Purkinje cell (primary cell): Measurements from ENCODE around the gene ZSCAN22. TPM values are rescaled to one million over a fixed set of nuclear protein-coding genes. Genes with fewer than 3 reads are reported as not detected.

Source experiments
- polyA plus RNA-seq: library from polyadenylated mRNA; unstranded; fragments of >200 nt; fragmentation: Nextera tagmentation; gene quantifications from 2 replicates; pipeline ENCODE4 v1.2.1, GENCODE V29; 2014

ZSCAN22 gene
- 0.51 TPM in 1 of 2 replicates, not detected in the other for polyA plus RNA-seq

DNA sequence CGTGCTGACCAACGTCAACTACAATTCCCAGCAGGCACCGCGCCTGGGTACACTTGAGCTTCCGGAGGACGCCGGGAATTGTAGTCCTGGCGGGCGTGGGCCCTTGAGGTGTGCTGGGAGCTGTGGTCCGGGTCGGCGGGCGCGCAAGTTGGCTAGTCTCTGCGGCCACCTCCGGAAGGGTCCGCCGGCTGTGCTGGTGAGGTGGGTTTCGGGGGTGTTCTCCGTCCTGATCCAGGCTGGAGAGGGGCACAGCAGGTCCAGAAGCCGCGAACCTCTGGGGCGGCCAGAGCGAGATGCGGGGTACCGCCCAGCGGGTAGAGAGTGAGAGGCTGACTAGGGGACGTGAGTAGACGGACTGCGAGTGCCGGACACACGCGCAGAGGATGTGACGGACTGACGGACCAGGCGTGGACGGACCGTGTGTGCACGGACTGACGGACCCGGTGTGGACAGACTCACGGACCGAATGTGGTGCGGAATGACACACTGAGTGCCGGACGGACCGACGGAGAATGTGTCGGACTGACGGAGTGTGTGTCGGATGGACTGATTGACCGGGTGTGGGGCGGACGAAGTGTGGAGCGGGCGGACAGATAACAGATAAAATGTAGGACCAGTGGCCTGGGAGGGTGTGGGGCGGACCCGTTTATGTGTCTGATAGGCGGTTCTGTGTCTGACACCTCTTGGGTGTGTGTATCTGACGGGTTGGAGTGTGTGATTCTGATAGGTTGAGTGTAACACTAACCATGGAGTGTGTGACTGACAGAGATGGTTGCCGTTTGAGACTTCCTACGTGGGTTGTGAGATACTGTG is at the start of gene ZSCAN22:
ZSCAN22 (plus strand) TSS at position 81 of the 813 bp plus-strand sequence. CDS start 7,809 bp downstream, outside the sequence.

DNA sequence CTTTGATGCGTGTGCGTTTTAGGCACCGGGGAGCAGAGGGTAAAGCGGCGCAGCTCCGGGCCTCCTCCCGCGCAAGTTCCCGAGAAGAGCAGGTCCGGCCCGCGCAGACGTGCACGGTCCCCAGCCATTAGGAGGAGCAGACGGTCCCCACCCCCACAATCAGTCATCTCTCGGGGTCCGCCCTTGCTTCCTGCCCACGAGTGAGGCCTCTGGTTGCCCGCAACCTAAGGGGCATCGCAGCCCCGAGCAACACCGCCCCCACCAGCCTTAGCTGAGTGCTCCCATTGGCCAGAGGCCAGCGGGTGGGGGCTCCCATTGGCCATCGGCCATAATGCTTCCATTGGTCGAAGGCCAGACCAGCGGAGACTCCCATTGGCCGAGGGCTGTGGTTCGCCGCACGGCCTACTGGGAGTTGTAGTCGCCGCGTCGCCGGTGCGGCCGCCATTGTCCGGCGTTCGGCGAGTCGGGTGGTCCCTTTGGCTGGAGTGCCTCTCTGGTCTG is 48.2 kb upstream of the ZSCAN22 start, which contains the start of gene ZNF8:
ZNF8 (plus strand) TSS at position 415 of the 501 bp plus-strand sequence. CDS start 127 bp downstream, outside the sequence.

DNA sequence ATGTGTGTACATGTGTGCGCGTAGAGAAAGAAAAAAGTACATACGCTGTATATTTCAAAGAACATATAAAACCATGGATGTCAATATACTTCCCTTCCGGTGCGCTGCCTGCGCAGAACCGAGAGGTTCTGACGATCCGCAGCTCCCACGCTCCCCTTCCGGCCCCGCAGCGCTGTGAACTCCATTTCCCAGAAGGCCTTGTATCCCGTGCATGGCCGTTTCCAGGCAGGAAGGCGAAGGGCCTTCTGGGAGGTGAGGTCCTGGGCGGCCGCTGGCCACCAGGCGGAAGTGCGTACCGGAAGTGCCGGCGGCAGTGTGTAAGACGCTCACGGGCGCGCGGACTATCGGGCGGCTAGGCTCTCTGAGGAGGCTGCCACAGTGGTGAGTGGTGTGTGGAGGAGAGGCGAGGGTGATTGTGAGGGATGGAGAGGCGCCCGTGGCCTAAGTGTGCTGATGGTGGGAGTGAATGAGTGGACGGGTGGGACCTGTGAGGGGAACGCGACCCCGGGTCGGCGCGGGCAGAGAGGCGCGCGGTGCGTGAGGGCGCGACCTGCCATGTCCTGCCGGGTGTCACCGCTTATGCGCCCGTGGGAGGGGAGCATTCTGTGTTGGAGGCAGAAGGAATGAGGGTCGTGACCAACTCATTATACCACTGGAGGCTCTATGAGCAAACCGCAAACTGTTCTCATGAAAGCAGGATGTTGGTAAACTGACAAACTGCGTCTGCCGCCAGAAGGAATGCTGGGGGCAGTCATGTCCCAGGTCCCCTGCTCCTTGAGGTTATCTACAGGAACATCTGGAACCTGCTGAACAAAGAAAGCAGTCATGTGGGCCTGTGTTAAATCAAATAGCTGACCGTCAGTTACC is 21.5 kb upstream of the ZSCAN22 start, which contains the start of gene ERVK3-1:
ERVK3-1 (plus strand) TSS at position 313 of the 867 bp plus-strand sequence. CDS start 6,792 bp downstream, outside the sequence.

DNA sequence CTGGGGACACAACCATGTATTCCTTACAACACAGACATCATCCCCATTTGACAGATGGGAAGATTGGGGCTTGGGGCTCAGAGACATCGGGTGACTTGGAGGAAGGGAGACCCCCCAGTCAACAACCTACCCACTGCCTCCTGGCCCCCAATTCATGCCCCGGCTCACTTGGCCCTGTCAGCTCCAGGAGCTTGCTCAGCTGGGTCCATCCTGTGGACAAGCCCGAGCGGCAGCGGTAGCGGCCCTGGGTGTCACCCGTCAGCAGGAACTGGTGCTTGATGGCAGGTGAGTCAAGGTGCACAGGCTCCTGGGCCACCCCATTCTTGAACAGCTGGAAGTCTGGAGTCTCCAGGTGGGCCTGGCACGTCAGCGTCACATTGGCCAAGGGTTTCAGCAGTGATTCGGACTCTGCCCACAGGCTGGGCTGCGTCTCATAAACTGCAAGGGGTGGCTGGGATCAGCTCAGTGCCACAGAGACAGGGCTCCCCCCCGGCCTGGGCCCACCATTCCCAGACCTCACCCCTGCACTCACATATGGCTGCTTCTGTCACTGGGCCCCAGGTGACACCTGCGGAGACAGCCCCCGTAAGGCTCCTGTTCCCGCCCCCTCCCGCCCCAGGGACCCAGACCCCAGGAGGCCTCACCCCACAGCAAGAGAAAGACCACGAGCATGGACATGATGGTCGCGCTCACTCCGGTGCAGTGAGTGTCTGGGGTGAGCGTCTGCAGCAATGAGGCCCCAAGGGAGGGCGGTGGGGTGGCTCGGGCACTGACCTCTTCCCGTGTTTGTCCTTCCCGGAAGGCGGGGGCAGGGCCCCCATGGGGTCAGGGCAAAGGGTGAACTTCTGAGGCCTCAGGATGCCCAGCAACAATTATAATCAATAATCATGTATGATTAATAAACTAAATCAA is 26.2 kb downstream of the ZSCAN22 start, which contains the start of gene A1BG:
A1BG (minus strand) TSS at position 733 of the 912 bp plus-strand sequence; CDS start at position 678, 55 bp downstream.

DNA sequence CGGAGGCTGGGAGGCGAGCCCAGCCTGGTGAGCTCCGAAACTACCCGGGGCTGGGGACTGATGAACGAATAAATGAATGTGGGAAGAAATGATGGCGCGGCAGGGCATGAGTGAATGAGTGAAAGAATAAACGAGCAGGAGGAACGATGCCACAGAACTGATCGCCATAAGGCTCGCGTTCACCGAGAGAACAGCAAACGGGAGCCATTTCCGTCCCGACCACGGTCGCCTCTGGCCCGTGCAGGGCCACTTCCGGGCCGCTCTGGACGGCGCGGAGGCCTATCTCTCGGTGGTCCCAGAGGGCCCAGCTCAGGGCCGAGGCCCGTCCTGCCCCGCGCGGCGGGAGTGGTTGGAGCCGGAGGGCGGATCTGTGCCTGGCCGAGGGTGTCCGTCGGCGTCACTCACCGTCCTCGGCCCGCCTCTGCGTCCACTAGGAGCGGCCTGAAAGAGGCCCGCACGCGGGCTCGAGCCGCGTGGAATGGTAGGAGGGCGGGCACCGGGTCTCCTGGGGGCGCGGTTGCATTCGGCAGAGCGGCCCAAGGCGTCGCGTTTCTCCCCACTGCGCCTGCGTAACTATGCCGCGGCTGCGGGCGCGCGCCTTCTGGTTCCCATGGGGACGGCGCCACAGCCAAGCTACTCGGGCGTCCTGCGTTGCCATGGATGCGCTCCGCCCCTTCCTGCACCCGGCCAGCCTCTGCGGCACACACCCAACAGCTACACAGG is 35.6 kb downstream of the ZSCAN22 start, which contains the start of gene ZNF497:
ZNF497 (minus strand) TSS at position 480 of the 723 bp plus-strand sequence. CDS start 5,116 bp downstream, outside the sequence.

DNA sequence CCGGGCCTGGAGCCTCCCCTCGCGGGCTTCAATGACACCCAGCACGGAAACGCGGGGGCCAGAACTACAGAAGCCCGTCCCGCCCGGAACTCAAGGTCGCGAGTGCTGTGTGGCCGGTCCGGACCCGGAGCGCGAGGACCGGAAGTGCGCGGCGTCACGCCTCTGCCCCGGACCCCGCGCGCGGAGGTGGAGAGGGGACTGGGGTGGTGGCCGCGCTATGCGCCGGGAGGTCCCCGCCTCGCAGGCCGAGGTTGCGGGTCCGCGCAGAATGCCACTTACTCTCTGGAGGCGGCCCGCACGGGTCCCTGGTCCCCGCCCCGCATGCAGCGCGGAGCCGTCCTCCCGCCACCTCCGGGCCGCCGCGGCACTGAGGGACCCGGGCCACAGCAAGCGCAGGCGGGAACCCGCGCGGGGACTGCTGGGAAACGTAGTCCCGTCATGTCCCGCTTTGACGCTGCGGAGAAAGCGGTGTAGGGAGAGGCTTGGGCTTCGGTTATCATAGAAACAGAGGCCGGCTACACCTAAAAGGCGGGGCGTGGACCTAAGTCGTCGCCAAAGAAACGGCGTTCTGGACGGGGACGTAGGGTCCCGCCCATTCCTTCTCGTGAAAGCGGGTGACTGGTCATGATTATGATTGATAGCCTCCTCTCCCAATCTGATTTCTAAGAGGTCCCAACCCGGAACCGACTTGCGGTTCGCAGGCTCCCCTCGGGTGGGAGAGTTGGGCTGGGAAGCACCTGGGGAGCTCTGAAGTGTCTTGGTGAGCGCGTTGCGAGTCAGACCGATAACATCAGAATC is 54.1 kb downstream of the ZSCAN22 start, which contains the start of gene ZNF837:
ZNF837 (minus strand) TSS at position 369 of the 798 bp plus-strand sequence. CDS start 11,698 bp downstream, outside the sequence.

DNA sequence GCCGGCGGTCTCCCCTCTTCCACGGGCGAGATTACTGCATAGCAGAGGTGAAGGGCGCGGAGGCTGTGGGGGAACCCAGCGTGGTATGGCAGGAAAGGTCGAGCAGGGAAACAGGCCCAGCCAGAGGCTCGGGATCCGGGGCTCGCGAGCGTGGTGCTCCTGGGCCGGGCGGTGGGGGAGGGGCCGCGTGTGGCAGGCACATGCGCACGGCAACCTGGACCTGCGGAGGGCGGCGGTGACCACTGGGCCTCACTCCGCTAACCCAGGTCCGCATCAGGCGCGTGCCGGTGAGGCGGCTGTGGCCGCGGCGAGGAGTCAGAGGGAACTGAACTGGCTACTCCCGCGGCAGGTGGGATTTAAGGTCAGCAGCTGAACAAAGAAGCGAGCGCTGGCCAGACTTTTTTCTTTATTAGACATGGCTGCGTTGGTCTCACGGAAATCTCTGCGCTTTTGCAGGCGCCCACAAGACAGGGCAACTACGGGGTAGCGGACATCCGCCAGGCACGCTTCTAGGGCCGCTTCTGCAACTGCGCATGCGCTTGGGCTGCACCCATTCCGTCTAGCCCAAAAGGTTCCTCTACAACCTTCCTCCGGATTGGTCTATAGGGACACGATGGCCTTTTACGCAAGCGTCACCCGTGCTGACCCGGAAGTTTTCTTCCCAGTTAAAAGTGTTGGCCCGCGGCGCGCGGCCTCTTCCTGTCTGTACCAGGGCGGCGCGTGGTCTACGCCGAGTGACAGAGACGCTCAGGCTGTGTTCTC is 60.0 kb downstream of the ZSCAN22 start, which contains the start of gene RPS5:
RPS5 (plus strand) TSS at position 694 of the 762 bp plus-strand sequence. CDS start 869 bp downstream, outside the sequence.

Other genes with a start within 250 kb of the ZSCAN22 start
- 24.8 and 26.1 TPM in 2 replicates for gene ZSCAN18, start 228.8 kb upstream of the ZSCAN22 start, polyA plus RNA-seq
- 2.5 and 2.9 TPM in 2 replicates for gene ZNF329, start 176.2 kb upstream of the ZSCAN22 start, polyA plus RNA-seq
- gene ZNF274, start 143.9 kb upstream of the ZSCAN22 start, polyA plus RNA-seq: 4.2 and 9.0 TPM in 2 replicates
- 18.3 and 31.5 TPM in 2 replicates for gene ZNF544, start 98.1 kb upstream of the ZSCAN22 start, polyA plus RNA-seq
- gene ZNF8, start 48.0 kb upstream of the ZSCAN22 start, polyA plus RNA-seq: 0.55 and 1.3 TPM in 2 replicates
- 113 and 115 TPM in 2 replicates for gene ERVK3-1, start 21.6 kb upstream of the ZSCAN22 start, polyA plus RNA-seq
- 0.66 TPM in 1 of 2 replicates, not detected in the other for gene A1BG, start 26.5 kb downstream of the ZSCAN22 start, polyA plus RNA-seq
- 0.09 and 0.14 TPM in 2 replicates for gene ZNF497, start 35.8 kb downstream of the ZSCAN22 start, polyA plus RNA-seq
- not detected in 2 replicates for gene ZNF837, start 54.0 kb downstream of the ZSCAN22 start, polyA plus RNA-seq
- gene RPS5, start 60.3 kb downstream of the ZSCAN22 start, polyA plus RNA-seq: 419 and 449 TPM in 2 replicates
- gene RNF225, start 68.7 kb downstream of the ZSCAN22 start, polyA plus RNA-seq: not detected in 2 replicates
- 3.9 and 8.9 TPM in 2 replicates for gene ZNF584, start 81.7 kb downstream of the ZSCAN22 start, polyA plus RNA-seq
- gene ZNF132, start 113.2 kb downstream of the ZSCAN22 start, polyA plus RNA-seq: 1.0 and 2.4 TPM in 2 replicates
- gene ZNF324B, start 124.6 kb downstream of the ZSCAN22 start, polyA plus RNA-seq: 0.07 TPM in 1 of 2 replicates, not detected in the other
- 0.94 and 2.4 TPM in 2 replicates for gene ZNF324, start 140.1 kb downstream of the ZSCAN22 start, polyA plus RNA-seq
- gene ZNF446, start 149.4 kb downstream of the ZSCAN22 start, polyA plus RNA-seq: 1.5 and 2.1 TPM in 2 replicates
- 36.9 and 41.6 TPM in 2 replicates for gene SLC27A5, start 185.0 kb downstream of the ZSCAN22 start, polyA plus RNA-seq
- 0.29 and 0.50 TPM in 2 replicates for gene ZBTB45, start 192.8 kb downstream of the ZSCAN22 start, polyA plus RNA-seq
- gene TRIM28, start 217.1 kb downstream of the ZSCAN22 start, polyA plus RNA-seq: 25.8 and 31.4 TPM in 2 replicates
- gene CHMP2A, start 228.1 kb downstream of the ZSCAN22 start, polyA plus RNA-seq: 210 and 234 TPM in 2 replicates
- gene UBE2M, start 231.6 kb downstream of the ZSCAN22 start, polyA plus RNA-seq: 6.2 and 12.5 TPM in 2 replicates
- 1.3 and 2.5 TPM in 2 replicates for gene MZF1, start 246.3 kb downstream of the ZSCAN22 start, polyA plus RNA-seq